Osteocyte (in vitro differentiated cells): ENCODE data around the gene SPINK2. TPM values are rescaled to one million over a fixed set of nuclear protein-coding genes. Genes with fewer than 3 reads are reported as not detected.

Experiments used
- DNase-seq: peaks from one replicate; pipeline ENCODE4 v3.0.0; 2021; ENCODE audit warnings: mixed read lengths; ENCODE audit not compliant: unreplicated experiment; ENCODE audit errors: extremely low spot score
- H3K27ac Mint-ChIP-seq: one replicate; pipeline ENCODE4 v1.8.0; 2021; ENCODE audit warnings: mild to moderate bottlenecking, mixed read lengths; ENCODE audit not compliant: unreplicated experiment
- H3K27me3 Mint-ChIP-seq: one replicate; pipeline ENCODE4 v1.8.0; 2021; ENCODE audit warnings: mixed read lengths; ENCODE audit not compliant: unreplicated experiment
- H3K36me3 Mint-ChIP-seq: one replicate; pipeline ENCODE4 v1.8.0; 2021; ENCODE audit warnings: mixed read lengths; ENCODE audit not compliant: unreplicated experiment
- H3K4me1 Mint-ChIP-seq: one replicate; pipeline ENCODE4 v1.8.0; 2021; ENCODE audit warnings: mixed read lengths; ENCODE audit not compliant: unreplicated experiment
- H3K4me3 Mint-ChIP-seq: one replicate; pipeline ENCODE4 v1.8.0; 2021; ENCODE audit warnings: mild to moderate bottlenecking, moderate library complexity, mixed read lengths; ENCODE audit not compliant: unreplicated experiment
- H3K9me3 Mint-ChIP-seq: one replicate; pipeline ENCODE4 v1.8.0; 2021; ENCODE audit warnings: mixed read lengths; ENCODE audit not compliant: unreplicated experiment
- total RNA-seq: library from RNA; stranded (reverse); gene quantifications from 2 replicates; pipeline ENCODE4 v1.2.1, GENCODE V29; 2021
- TF ChIP-seq, protein P1 (sequence below): fragments of 200-600 bp; sonication (generic); IDR thresholded peaks from 2 replicates; pipeline ENCODE4 v1.5.0; 2021; ENCODE audit warnings: antibody characterized with exemption, mild to moderate bottlenecking, moderate library complexity

The SPINK2 gene
- total RNA-seq, 1 donor from 2014 or later: not detected

- H3K36me3 Mint-ChIP-seq: no peaks in the 10 kb centered on the region
- H3K27ac Mint-ChIP-seq: no peak overlapping the region
- H3K9me3 Mint-ChIP-seq: no peaks in the 10 kb centered on the region
- H3K4me3 Mint-ChIP-seq: no peak overlapping the region
- TF ChIP-seq, protein P1, sequence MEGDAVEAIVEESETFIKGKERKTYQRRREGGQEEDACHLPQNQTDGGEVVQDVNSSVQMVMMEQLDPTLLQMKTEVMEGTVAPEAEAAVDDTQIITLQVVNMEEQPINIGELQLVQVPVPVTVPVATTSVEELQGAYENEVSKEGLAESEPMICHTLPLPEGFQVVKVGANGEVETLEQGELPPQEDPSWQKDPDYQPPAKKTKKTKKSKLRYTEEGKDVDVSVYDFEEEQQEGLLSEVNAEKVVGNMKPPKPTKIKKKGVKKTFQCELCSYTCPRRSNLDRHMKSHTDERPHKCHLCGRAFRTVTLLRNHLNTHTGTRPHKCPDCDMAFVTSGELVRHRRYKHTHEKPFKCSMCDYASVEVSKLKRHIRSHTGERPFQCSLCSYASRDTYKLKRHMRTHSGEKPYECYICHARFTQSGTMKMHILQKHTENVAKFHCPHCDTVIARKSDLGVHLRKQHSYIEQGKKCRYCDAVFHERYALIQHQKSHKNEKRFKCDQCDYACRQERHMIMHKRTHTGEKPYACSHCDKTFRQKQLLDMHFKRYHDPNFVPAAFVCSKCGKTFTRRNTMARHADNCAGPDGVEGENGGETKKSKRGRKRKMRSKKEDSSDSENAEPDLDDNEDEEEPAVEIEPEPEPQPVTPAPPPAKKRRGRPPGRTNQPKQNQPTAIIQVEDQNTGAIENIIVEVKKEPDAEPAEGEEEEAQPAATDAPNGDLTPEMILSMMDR: no peak
- peaks cover 6% of the 10 kb centered on the region for H3K27me3 Mint-ChIP-seq
- no peak for DNase-seq
- H3K4me1 Mint-ChIP-seq: peaks cover 5% of the 10 kb centered on the region
These were observed 53.9 kb downstream of the SPINK2 start for GRCh38 chr4:56767567-56767966.

DNA sequence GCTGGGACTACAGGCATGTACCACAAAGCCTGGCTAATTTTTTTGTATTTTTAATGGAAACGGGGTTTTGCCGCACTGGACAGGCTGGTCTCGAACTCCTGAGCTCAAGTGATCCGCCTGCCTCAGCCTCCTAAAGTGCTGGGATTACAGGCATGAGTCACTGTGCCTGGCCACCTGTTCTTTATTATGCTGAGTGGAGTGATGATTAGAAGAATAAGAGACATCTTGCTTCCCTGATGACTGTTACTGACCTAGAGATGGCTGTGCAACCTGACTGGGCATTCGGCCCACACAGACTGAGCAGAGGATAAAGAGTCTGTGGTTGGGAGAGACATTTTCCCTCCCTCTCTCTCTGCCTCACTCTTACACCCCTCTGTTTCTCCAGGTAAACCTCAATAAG lies 56.7 kb downstream of the SPINK2 start:
- Mint-ChIP-seq H3K36me3 (no peaks in the 10 kb centered on the region), H3K27ac (no peak overlapping the region), H3K27me3 (peaks cover 6% of the 10 kb centered on the region), H3K9me3 (no peaks in the 10 kb centered on the region), H3K4me1 (peaks cover 8% of the 10 kb centered on the region), H3K4me3 (no peak overlapping the region)
- TF ChIP-seq, protein P1: no peak
- DNase-seq: no peak

GRCh38 chr4:56764223-56764622 lies 57.3 kb downstream of the SPINK2 start:
- Mint-ChIP-seq H3K4me1 (peaks cover 8% of the 10 kb centered on the region), H3K27me3 (peaks cover 6% of the 10 kb centered on the region), H3K9me3 (no peaks in the 10 kb centered on the region), H3K36me3 (no peaks in the 10 kb centered on the region), H3K27ac (no peak overlapping the region), H3K4me3 (no peak overlapping the region)
- no peak for DNase-seq
- TF ChIP-seq, protein P1: no peak

DNA sequence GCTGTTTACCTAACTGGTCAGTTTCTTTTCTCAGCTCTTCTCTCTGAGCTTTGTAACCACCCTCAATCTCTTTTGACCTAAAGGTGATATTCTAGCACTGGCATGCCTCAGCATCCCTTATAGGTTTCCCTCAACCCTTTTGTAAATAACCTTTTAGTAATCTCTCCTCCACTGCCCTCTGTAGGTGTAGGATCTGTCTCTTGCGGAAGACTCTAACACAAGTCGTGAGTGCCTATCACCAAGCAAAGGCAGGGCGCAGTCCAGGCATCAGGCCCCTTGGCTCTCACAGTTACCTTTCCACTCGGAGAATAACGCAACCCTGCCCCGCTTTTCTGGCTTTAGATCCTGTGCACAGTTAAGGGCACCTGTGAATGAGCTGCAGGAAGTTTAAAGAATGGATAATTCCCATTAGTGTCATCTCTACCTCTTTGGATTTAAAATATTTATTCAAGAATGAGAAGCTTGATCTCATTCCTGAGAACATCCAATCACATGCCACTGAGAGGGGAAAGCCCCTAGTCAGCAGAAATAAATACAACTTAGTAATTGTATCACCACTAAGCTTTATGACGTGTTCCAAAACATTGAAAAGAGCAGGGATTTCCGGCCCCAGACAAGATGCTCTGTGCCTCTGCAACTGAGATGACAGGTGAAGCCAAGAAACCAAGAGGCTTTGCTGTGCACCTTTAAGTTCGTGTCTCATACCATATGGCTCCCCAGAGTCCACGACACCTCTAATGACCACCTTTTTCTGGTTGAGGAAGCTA lies 58.8 kb downstream of the SPINK2 start:
- H3K9me3 Mint-ChIP-seq: no peaks in the 10 kb centered on the region
- peaks cover 5% of the 10 kb centered on the region for H3K27me3 Mint-ChIP-seq
- peaks cover 17% of the 10 kb centered on the region for H3K4me1 Mint-ChIP-seq

GRCh38 chr4:56760183-56760582 lies 61.3 kb downstream of the SPINK2 start:
- Mint-ChIP-seq H3K4me1 (peaks cover 38% of the 10 kb centered on the region), H3K27me3 (no peaks in the 10 kb centered on the region), H3K27ac (no peak overlapping the region), H3K36me3 (no peaks in the 10 kb centered on the region), H3K9me3 (no peaks in the 10 kb centered on the region), H3K4me3 (no peak overlapping the region)
- TF ChIP-seq, protein P1: no peak
- DNase-seq: no peak

More for the DNA sequence above, 58.8 kb downstream of the SPINK2 start:
- TF ChIP-seq, protein P1: no peak
- Mint-ChIP-seq H3K4me3 (no peak overlapping the region), H3K27ac (no peak overlapping the region), H3K36me3 (no peaks in the 10 kb centered on the region)
- no peak for DNase-seq

Other genes with a start within 250 kb of the SPINK2 start
- 0.35 TPM in 1 of 2 replicates, not detected in the other for gene HOPX, start 140.4 kb downstream of the SPINK2 start, total RNA-seq
- gene REST, start 86.2 kb upstream of the SPINK2 start, total RNA-seq: 55.5 and 61.1 TPM in 2 replicates
- gene NOA1, start 155.9 kb upstream of the SPINK2 start, total RNA-seq: 20.7 and 21.6 TPM in 2 replicates
- gene POLR2B, start 157.2 kb upstream of the SPINK2 start, total RNA-seq: 74.2 and 79.4 TPM in 2 replicates